DND-41 (cell line): ENCODE measurements around the gene LSM7.

ENCODE experiments used
- CTCF ChIP-seq: IDR thresholded peaks from 2 replicates; pipeline ENCODE4 v1.5.1; 2012; ENCODE audit warnings: borderline replicate concordance, low read length, moderate library complexity, mild to moderate bottlenecking; ENCODE audit not compliant: poor library complexity, severe bottlenecking; ENCODE audit errors: extremely low read depth
- EZH2 ChIP-seq: IDR thresholded peaks from 3 replicates; pipeline ENCODE4 v1.6.1; 2012; ENCODE audit warnings: borderline replicate concordance, low read depth, mild to moderate bottlenecking, moderate library complexity, low read length, inconsistent platforms; ENCODE audit not compliant: severe bottlenecking

DNA sequence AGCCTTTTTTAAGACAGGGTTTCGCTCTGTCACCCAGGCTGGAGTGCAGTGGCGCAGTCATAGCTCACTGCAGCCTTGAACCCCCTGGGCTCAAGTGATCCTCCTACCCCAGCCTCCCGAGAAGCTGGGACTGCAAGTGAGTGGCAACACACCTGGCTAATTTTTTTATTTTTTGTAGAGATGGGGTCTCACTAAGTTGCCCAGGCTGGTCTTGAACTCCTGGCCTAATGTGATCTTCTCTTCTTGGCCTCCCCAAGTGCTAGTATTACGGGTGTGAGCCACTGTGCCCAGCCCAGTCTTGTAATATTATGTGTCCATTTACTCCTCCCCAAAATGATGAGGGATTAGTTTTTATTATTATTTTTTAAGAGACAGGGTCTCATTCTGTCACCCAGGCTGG is 17.3 kb downstream of the LSM7 start:
- no peak for TF ChIP-seq EZH2
- no peak for TF ChIP-seq CTCF
